Naive thymus-derived CD4-positive, alpha-beta T cell (primary cell): ENCODE data around the gene ATG16L2. TPM values are rescaled to one million over a fixed set of nuclear protein-coding genes. Genes with fewer than 3 reads are reported as not detected.
"Not testable (repeated sequence)": the region's sequence is repeated elsewhere in the genome, so short reads cannot be mapped to it uniquely, and the experiment has no call there.

Experiments
- ATAC-seq: fragments of 150-1000 bp; cut with Tn5 transposase; 2 replicates; pipeline ENCODE4 v1.10.0; 2021; ENCODE audit warnings: mild to moderate bottlenecking, moderate library complexity
- CTCF ChIA-PET: fragments of 350-600 bp; sonication (Branson Sonifier 250); formaldehyde crosslinking; loops from one replicate; lab custom pipeline; 2021; ENCODE audit warnings: antibody characterized with exemption; lab: Charles Lee
- POLR2A ChIA-PET: fragments of 350-600 bp; sonication (Branson Sonifier 250); formaldehyde crosslinking; loops from one replicate; lab custom pipeline; 2021; ENCODE audit warnings: antibody characterized with exemption, inconsistent platforms; lab: Charles Lee
- DNase-seq, 9 donors: peaks; one replicate each; pipeline versions ENCODE4 v3.0.0 to v3.0.0-alpha.2; 2020 to 2022; ENCODE audit warnings: mixed read lengths in 1 of 9
- H3K27ac ChIP-seq: one replicate; pipeline ENCODE4 v1.7.0; 2013; ENCODE audit warnings: mild to moderate bottlenecking, low read depth, low read length, moderate library complexity
- H3K27me3 ChIP-seq, 2 donors: one replicate each; pipeline ENCODE4 v1.7.0; 2013; ENCODE audit warnings: low read length in 2 of 2, mild to moderate bottlenecking in 2 of 2, moderate library complexity in 2 of 2; ENCODE audit not compliant: control insufficient read depth in 2 of 2, insufficient read depth in 2 of 2
- H3K36me3 ChIP-seq, 3 experiments: 1 replicate in 2 of 3; 2 replicates in 1 of 3; pipeline ENCODE4 v1.7.0; 2013; ENCODE audit warnings: low read length in 3 of 3, mild to moderate bottlenecking in 3 of 3, moderate library complexity in 1 of 3; ENCODE audit not compliant: insufficient read depth in 3 of 3, control insufficient read depth in 2 of 3
- H3K4me1 ChIP-seq, 2 donors: one replicate each; pipeline ENCODE4 v1.7.0; 2013; ENCODE audit warnings: low read length in 2 of 2, mild to moderate bottlenecking in 2 of 2, moderate library complexity in 1 of 2; ENCODE audit not compliant: control insufficient read depth in 2 of 2, insufficient read depth in 2 of 2
- H3K4me3 ChIP-seq: 2 replicates; pipeline ENCODE4 v1.7.0; 2013; ENCODE audit warnings: mild to moderate bottlenecking, low read length
- H3K9me3 ChIP-seq, 3 experiments: 1 replicate in 2 of 3; 2 replicates in 1 of 3; pipeline ENCODE4 v1.7.0; 2013; ENCODE audit warnings: low read length in 3 of 3; ENCODE audit not compliant: control insufficient read depth in 2 of 3
- H3K27ac Mint-ChIP-seq, 9 donors: one replicate each; pipeline ENCODE4 v1.8.0; 2020 to 2022; ENCODE audit warnings: mixed read lengths in 9 of 9, mild to moderate bottlenecking in 8 of 9, moderate library complexity in 5 of 9, inconsistent platforms in 2 of 9
- H3K27me3 Mint-ChIP-seq, 5 donors: one replicate each; pipeline ENCODE4 v1.8.0; 2021 to 2022; ENCODE audit warnings: mixed read lengths in 5 of 5, mild to moderate bottlenecking in 1 of 5
- H3K36me3 Mint-ChIP-seq, 5 donors: one replicate each; pipeline ENCODE4 v1.8.0; 2020 to 2022; ENCODE audit warnings: mixed read lengths in 5 of 5, mild to moderate bottlenecking in 3 of 5, inconsistent platforms in 1 of 5
- H3K4me1 Mint-ChIP-seq, 7 donors: one replicate each; pipeline ENCODE4 v1.8.0; 2020 to 2022; ENCODE audit warnings: mixed read lengths in 7 of 7, mild to moderate bottlenecking in 3 of 7, inconsistent platforms in 1 of 7
- H3K4me3 Mint-ChIP-seq, 10 donors: one replicate each; pipeline ENCODE4 v1.8.0; 2020 to 2022; ENCODE audit warnings: mild to moderate bottlenecking in 10 of 10, mixed read lengths in 10 of 10, moderate library complexity in 6 of 10, inconsistent platforms in 2 of 10
- H3K9me3 Mint-ChIP-seq, 11 donors: one replicate each; pipeline ENCODE4 v1.8.0; 2020 to 2022; ENCODE audit warnings: mixed read lengths in 11 of 11, mild to moderate bottlenecking in 4 of 11, inconsistent platforms in 1 of 11, moderate library complexity in 1 of 11
- intact Hi-C, 2 donors: fragments of 100-400 bp; cut with micrococcal nuclease; formaldehyde crosslinking; loops; one replicate each; pipeline ENCODE4 v1.15.1; 2023
- polyA plus RNA-seq, 2 donors: library from polyadenylated mRNA; unstranded; fragments of 300-500 nt; fragmentation: Illumina TruSeq; gene quantifications; one replicate each; pipeline ENCODE4 v1.2.3, GENCODE V29; 2021
- total RNA-seq, 6 experiments: library from RNA in 5 of 6; stranded (reverse) in 5 of 6; gene quantifications; 1 replicate in 5 of 6; 2 replicates in 1 of 6; pipeline ENCODE4 v1.2.3 and lab custom pipeline; 2021 to 2026

Gene ATG16L2
- total and polyA plus RNA-seq, 7 experiments from 2014 or later = 12.8 to 199 (median 134) TPM

- ATAC-seq (peak; percentile 70), DNase-seq (no peak)
- no peaks in the 10 kb centered on the region for H3K9me3 ChIP-seq
- H3K4me3 Mint-ChIP-seq = no peak overlapping the region
- H3K27me3 Mint-ChIP-seq = no peaks in the 10 kb centered on the region
- intact Hi-C loops = no loop called here
- H3K4me3 ChIP-seq = no peak overlapping the region
- peaks cover 5% of the 10 kb centered on the region in 2 donors for H3K4me1 ChIP-seq
- peaks cover 9 to 29% (median 17%) of the 10 kb centered on the region in 7 donors for H3K4me1 Mint-ChIP-seq
- H3K36me3 Mint-ChIP-seq = peaks cover 0 to 24% (median 4%) of the 10 kb centered on the region in 5 donors
- no peak overlapping the region for H3K27ac ChIP-seq
- POLR2A ChIA-PET = interaction anchor here (1.2 to 1.3 kb wide), 2 partner anchors 15 to 83 kb away, joined by 3 to 4 read pairs; no protein-coding TSS in a partner anchor
- H3K27me3 ChIP-seq = no peaks in the 10 kb centered on the region
- CTCF ChIA-PET = interaction anchor here (0.7 to 1.4 kb wide), 2 partner anchors 83 to 557 kb away, joined by 3 to 6 read pairs; no protein-coding TSS in a partner anchor
- H3K9me3 Mint-ChIP-seq = no peaks in the 10 kb centered on the region
- H3K27ac Mint-ChIP-seq = no peak overlapping the region
- peaks cover 0 to 7% (median 0%) of the 10 kb centered on the region in 3 experiments for H3K36me3 ChIP-seq
Observed at GRCh38 chr11:72807792-72808191, 6.4 kb upstream of the ATG16L2 start.

- peak overlapping the region in 1 of 9 donors; percentile 13 for H3K27ac Mint-ChIP-seq
- ChIA-PET CTCF (interaction anchor here (0.7 to 1.4 kb wide), 2 partner anchors 83 to 557 kb away, joined by 3 to 6 read pairs; no protein-coding TSS in a partner anchor), POLR2A (interaction anchor here (1.2 to 1.3 kb wide), 2 partner anchors 15 to 83 kb away, joined by 3 to 4 read pairs; no protein-coding TSS in a partner anchor)
- no peaks in the 10 kb centered on the region for H3K27me3 ChIP-seq
- H3K4me3 Mint-ChIP-seq = no peak overlapping the region
- DNase-seq (no peak), ATAC-seq (no peak)
- H3K4me3 ChIP-seq = no peak overlapping the region
- H3K9me3 Mint-ChIP-seq = no peaks in the 10 kb centered on the region
- no peak overlapping the region for H3K27ac ChIP-seq
- no peaks in the 10 kb centered on the region for H3K27me3 Mint-ChIP-seq
- H3K4me1 ChIP-seq = peaks cover 9 to 10% of the 10 kb centered on the region in 2 donors
- H3K4me1 Mint-ChIP-seq = peaks cover 15 to 34% (median 22%) of the 10 kb centered on the region in 7 donors
- peaks cover 0 to 27% (median 4%) of the 10 kb centered on the region in 5 donors for H3K36me3 Mint-ChIP-seq
- intact Hi-C loops = no loop called here
- peaks cover 0 to 7% (median 0%) of the 10 kb centered on the region in 3 experiments for H3K36me3 ChIP-seq
- H3K9me3 ChIP-seq = no peaks in the 10 kb centered on the region
Observed at GRCh38 chr11:72808331-72808798, 5.8 kb upstream of the ATG16L2 start.

- Mint-ChIP-seq H3K36me3 (peaks cover 0 to 29% (median 4%) of the 10 kb centered on the region in 5 donors), H3K4me1 (peaks cover 20 to 48% (median 41%) of the 10 kb centered on the region in 7 donors), H3K27ac (peak overlapping the region in 4 of 9 donors; percentile 52 to 88 (median 70)), H3K4me3 (peak overlapping the region in 8 of 10 donors; percentile 18 to 98 (median 54))
- DNase-seq, ATAC-seq, H3K9me3 Mint-ChIP-seq, H3K4me3 ChIP-seq, H3K27me3 Mint-ChIP-seq, H3K27me3 ChIP-seq, H3K27ac ChIP-seq, H3K9me3 ChIP-seq: not testable (repeated sequence)
- Histone ChIP-seq H3K4me1 (peaks cover 18 to 23% of the 10 kb centered on the region in 2 donors), H3K36me3 (peaks cover 0 to 21% (median 0%) of the 10 kb centered on the region in 3 experiments)
- POLR2A ChIA-PET = interaction anchor here (0.8 kb wide), 1 partner anchor 10 kb away, joined by 3 read pairs; no protein-coding TSS in a partner anchor
- intact Hi-C loops = loop anchor here in 1 of 2 donors (5.0 to 10.0 kb wide), 3 partner anchors 589 to 1586 kb away; partner anchors contain the start of genes FAM168A, INPPL1 and PGM2L1
- CTCF ChIA-PET = interaction anchor here (0.6 kb wide), 1 partner anchor 89 kb away, joined by 3 read pairs; no protein-coding TSS in a partner anchor
Observed at GRCh38 chr11:72811686-72812085, 2.5 kb upstream of the ATG16L2 start.

- Histone ChIP-seq H3K27me3 (no peaks in the 10 kb centered on the region), H3K36me3 (peaks cover under 1 to 28% (median 6%) of the 10 kb centered on the region in 3 experiments), H3K27ac (peak overlapping the region; percentile 100), H3K4me3 (peak overlapping the region; percentile 89), H3K9me3 (no peaks in the 10 kb centered on the region), H3K4me1 (peaks cover 18 to 23% of the 10 kb centered on the region in 2 donors)
- DNase-seq (no peak), ATAC-seq (no peak)
- H3K4me1 Mint-ChIP-seq = peaks cover 24 to 56% (median 48%) of the 10 kb centered on the region in 7 donors
- peak overlapping the region; percentile 86 to 98 (median 97) for H3K27ac Mint-ChIP-seq
- no peaks in the 10 kb centered on the region for H3K27me3 Mint-ChIP-seq
- peak overlapping the region; percentile 97 to 99 (median 98) for H3K4me3 Mint-ChIP-seq
- POLR2A ChIA-PET = interaction anchor here (1.0 kb wide), 1 partner anchor 330 kb away, joined by 3 read pairs; the partner anchor contains the start of gene FCHSD2
- intact Hi-C loops = loop anchor here in 1 of 2 donors (5.0 to 10.0 kb wide), 3 partner anchors 590 to 1585 kb away; partner anchors contain the start of genes FAM168A, INPPL1 and PGM2L1
- H3K9me3 Mint-ChIP-seq = no peaks in the 10 kb centered on the region
- H3K36me3 Mint-ChIP-seq = peaks cover 0 to 33% (median 6%) of the 10 kb centered on the region in 5 donors
- CTCF ChIA-PET = interaction anchor here (0.7 to 1.8 kb wide), 5 partner anchors 10 to 86 kb away, joined by 3 to 10 read pairs (median 3); partner anchors contain the start of gene STARD10
Observed at GRCh38 chr11:72812604-72812966, 1.6 kb upstream of the ATG16L2 start.

GRCh38 chr11:72812967-72813739, 1.1 kb upstream of the ATG16L2 start:
- peak in 8 of 9 donors; percentile 25 to 76 (median 32) for DNase-seq
- CTCF ChIA-PET = interaction anchor here (0.5 to 1.8 kb wide), 7 partner anchors 10 to 86 kb away, joined by 3 to 10 read pairs (median 3); partner anchors contain the start of gene STARD10
- Histone ChIP-seq H3K27ac (peak overlapping the region; percentile 100), H3K9me3 (no peaks in the 10 kb centered on the region), H3K4me3 (peak overlapping the region; percentile 89), H3K27me3 (no peaks in the 10 kb centered on the region), H3K4me1 (peaks cover 18 to 23% of the 10 kb centered on the region in 2 donors), H3K36me3 (peaks cover 6 to 34% (median 12%) of the 10 kb centered on the region in 3 experiments)
- H3K9me3 Mint-ChIP-seq = no peaks in the 10 kb centered on the region
- H3K27ac Mint-ChIP-seq = peak overlapping the region; percentile 86 to 98 (median 97)
- peaks cover 26 to 61% (median 50%) of the 10 kb centered on the region in 7 donors for H3K4me1 Mint-ChIP-seq
- peak overlapping the region; percentile 97 to 99 (median 98) for H3K4me3 Mint-ChIP-seq
- intact Hi-C loops = loop anchor here in 1 of 2 donors (1.0 to 10.0 kb wide), 6 partner anchors 20 to 1584 kb away; partner anchors contain the start of genes FAM168A, INPPL1 and PGM2L1
- POLR2A ChIA-PET = interaction anchor here (1.0 to 1.2 kb wide), 3 partner anchors 26 to 329 kb away, joined by 3 to 6 read pairs (median 3); partner anchors contain the start of gene FCHSD2
- peaks cover 0 to 37% (median 8%) of the 10 kb centered on the region in 5 donors for H3K36me3 Mint-ChIP-seq
- peak; percentile 35 for ATAC-seq
- no peaks in the 10 kb centered on the region for H3K27me3 Mint-ChIP-seq
